ENCODE results near the gene PPTC7.
"Not testable (repeated sequence)": the region's sequence is repeated elsewhere in the genome, so short reads cannot be mapped to it uniquely, and the experiment has no call there.

Gene PPTC7

DNA sequence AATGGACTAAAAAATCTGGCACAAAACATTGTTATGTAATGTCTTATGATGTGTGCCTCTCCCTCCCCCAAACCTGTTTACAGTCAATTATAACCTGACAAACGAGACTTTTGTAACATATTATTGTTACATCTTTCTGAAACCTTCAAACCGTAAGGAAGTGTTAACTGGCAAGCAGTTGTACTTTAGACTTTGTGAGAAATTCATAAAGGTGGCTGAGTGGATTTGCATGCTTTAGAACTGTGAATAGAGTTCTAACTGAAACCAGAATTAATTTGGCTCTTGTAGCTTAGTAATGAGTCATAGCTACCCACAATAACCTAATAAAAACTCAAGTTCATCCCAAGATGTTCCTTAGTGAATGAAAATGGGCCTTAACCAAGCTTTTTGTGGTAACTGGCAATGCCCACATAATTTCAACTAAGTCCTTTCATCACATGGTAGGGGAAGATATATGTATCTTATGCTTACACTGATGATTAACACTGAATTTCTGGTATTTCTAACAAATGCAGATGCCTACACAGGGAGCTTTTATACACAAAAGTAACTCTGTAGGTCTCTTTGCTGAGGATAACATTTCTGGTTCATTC, 51.3 kb downstream of the PPTC7 start:
- H3K4me3 Mint-ChIP-seq, result no peak overlapping the region
- H3K9me3 Mint-ChIP-seq, result no peaks in the 10 kb centered on the region
- peaks cover 60% of the 10 kb centered on the region for H3K36me3 Mint-ChIP-seq
- no peak for DNase-seq
- peaks cover 9% of the 10 kb centered on the region for H3K4me1 Mint-ChIP-seq
- CTCF ChIA-PET, result interaction anchor here (1.0 to 3.5 kb wide), 4 partner anchors 23 to 69 kb away, joined by 3 to 12 read pairs (median 3); partner anchors contain the start of genes FAM216A and GPN3
- H3K27me3 Mint-ChIP-seq, result no peaks in the 10 kb centered on the region
- H3K27ac Mint-ChIP-seq, result no peak overlapping the region

DNA sequence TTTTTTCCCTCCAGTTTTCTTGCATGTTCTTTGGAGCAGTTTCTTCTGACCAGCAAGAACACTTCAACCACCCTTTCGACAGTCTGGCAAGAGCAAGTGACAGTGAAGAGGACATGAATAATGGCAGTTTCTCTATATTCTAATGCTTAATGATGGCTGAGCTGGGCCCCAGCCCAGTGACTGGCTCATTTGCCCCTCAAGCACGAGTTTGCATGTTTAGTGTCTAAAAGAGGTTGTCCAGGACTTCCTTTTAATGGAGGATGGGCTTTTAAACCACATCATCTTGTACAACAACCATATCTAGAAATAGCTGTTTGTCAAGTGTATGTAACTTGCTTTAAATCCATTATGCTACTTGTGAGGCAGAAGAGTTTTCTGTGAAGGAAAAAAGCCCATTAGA, 52.6 kb downstream of the PPTC7 start:
- H3K27me3 Mint-ChIP-seq, result no peaks in the 10 kb centered on the region
- DNase-seq, result no peak
- no peak overlapping the region for H3K27ac Mint-ChIP-seq
- H3K9me3 Mint-ChIP-seq, result no peaks in the 10 kb centered on the region
- peaks cover 47% of the 10 kb centered on the region for H3K36me3 Mint-ChIP-seq
- CTCF ChIA-PET, result interaction anchor here (0.8 to 3.5 kb wide), 3 partner anchors 18 to 70 kb away, joined by 3 to 12 read pairs (median 3); no protein-coding TSS in a partner anchor
- H3K4me3 Mint-ChIP-seq, result no peak overlapping the region
- H3K4me1 Mint-ChIP-seq, result peaks cover 9% of the 10 kb centered on the region

DNA sequence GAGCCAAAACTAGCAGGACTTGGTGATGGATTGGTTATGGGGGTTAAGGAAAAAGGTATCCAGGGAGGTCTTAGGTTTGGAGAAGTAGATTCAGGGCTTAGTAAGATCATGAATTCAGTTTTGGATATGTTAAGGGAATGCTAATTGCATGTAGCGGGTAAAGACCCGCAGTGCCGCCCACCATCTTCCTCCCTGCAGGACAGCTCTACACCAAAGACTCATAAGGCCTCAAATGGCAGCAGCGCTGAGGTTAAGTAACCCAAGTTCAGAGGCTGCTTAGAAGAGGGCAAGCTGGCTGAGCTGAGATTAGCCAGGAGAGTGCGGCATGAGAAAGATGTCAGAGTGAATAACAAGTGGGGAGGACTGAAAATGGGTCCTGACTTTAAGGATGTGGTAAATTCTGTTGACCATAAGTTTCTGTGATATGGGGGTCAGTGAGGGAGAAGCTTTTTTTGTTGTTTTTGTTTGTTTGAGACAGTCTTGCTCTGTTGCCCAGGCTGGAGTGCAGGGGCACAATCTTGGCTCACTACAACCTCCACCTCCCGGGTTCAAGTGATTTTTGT, 54.8 kb downstream of the PPTC7 start:
- peaks cover 8% of the 10 kb centered on the region for H3K4me1 Mint-ChIP-seq
- CTCF ChIA-PET, result interaction anchor here (0.7 to 1.5 kb wide), 6 partner anchors 9 to 195 kb away, joined by 3 to 7 read pairs (median 4); no protein-coding TSS in a partner anchor

DNA sequence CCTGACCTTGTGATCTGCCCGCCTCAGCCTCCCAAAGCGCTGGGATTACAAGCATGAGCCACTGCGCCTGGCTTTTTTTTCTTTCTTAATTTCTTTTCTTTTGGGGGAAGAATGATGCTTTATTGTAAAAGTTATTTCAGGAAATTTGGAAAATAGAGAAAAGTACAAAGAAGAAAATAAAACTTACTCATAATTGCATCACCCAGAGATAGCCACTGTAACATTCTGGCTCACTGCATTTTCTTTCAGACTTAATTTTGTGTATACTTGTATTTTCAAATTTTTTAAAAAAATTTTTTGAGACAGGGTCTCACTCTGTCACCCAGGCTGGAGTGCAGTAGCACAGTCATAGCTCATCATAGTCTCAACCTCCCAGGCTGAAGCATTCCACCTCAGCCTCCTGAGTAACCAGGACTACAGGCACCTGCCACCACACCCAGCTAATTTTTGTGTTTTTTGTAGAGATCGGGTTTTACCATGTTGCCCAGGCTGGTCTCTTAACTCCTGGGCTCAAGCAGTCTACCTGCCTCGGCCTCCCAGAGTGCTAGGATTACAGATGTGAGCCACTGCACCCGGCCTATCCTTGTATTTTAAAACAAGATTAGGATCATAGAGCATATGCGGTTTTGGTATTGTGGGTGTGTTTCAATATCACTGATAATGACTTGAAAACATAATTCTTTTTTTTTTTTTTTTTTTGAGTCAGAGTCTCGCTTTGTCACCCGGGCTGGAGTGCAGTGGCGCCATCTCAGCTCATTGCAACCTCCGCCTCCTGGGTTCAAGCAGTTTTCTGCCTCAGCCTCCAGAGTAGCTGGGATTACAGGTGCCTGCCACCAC, 62.0 kb downstream of the PPTC7 start:
- not testable (repeated sequence) for H3K4me3 Mint-ChIP-seq, H3K9me3 Mint-ChIP-seq, H3K4me1 Mint-ChIP-seq, H3K36me3 Mint-ChIP-seq, H3K27me3 Mint-ChIP-seq, DNase-seq, H3K27ac Mint-ChIP-seq
- CTCF ChIA-PET, result interaction anchor here (1.3 kb wide), 1 partner anchor 306 kb away, joined by 4 read pairs; no protein-coding TSS in a partner anchor

More for the DNA sequence above, 54.8 kb downstream of the PPTC7 start:
- H3K27me3 Mint-ChIP-seq, result no peaks in the 10 kb centered on the region
- peaks cover 32% of the 10 kb centered on the region for H3K36me3 Mint-ChIP-seq
- no peak for DNase-seq
- no peak overlapping the region for H3K4me3 Mint-ChIP-seq
- H3K9me3 Mint-ChIP-seq, result no peaks in the 10 kb centered on the region
- H3K27ac Mint-ChIP-seq, result no peak overlapping the region

DNA sequence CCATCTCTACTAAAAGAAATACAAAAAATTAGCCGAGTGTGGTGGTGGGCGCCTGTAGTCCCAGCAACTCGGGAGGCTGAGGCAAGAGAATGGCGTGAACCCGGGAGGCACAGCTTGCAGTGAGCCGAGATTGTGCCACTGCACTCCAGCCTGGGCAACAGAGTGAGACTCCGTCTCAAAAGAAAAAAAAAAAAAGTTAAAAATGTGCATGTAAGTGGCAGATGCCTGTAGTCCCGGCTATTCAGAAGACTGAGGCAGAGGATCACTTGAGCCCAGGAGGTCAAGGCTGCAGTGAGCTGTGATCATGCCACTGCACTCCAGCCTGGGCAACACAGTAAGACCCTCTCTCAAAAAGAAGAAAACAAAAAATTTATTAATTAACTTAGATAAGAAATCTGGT, 65.1 kb downstream of the PPTC7 start:
- CTCF ChIA-PET, H3K4me1 Mint-ChIP-seq, H3K27ac Mint-ChIP-seq, DNase-seq, H3K4me3 Mint-ChIP-seq, H3K36me3 Mint-ChIP-seq, H3K27me3 Mint-ChIP-seq, H3K9me3 Mint-ChIP-seq: not testable (repeated sequence)

DNA sequence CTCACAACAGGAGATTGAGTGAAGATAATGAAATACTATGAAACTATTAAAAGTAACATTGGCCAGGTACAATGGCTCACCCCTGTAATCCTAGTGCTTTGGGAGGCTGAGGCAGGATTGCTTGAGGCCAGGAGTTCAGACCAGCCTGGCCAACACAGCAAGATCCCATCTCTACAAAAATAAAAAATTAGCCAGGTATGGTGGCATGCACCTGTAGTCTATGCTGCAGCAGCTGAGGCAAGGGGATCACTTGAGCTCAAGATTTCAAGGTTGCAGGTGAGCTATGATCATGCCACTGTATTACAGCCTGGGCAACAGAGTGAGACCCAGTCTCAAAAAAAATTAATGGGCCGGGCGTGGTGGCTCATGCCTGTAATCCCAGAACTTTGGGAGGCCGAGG, 66.1 kb downstream of the PPTC7 start:
- DNase-seq, result no peak
- CTCF ChIA-PET, result interaction anchor here (4.9 kb wide), 1 partner anchor 84 kb away, joined by 78 read pairs; no protein-coding TSS in a partner anchor
- Mint-ChIP-seq H3K9me3 (no peaks in the 10 kb centered on the region), H3K36me3 (no peaks in the 10 kb centered on the region), H3K4me1 (peaks cover 2% of the 10 kb centered on the region), H3K27me3 (peaks cover 4% of the 10 kb centered on the region), H3K4me3 (no peak overlapping the region), H3K27ac (no peak overlapping the region)

DNA sequence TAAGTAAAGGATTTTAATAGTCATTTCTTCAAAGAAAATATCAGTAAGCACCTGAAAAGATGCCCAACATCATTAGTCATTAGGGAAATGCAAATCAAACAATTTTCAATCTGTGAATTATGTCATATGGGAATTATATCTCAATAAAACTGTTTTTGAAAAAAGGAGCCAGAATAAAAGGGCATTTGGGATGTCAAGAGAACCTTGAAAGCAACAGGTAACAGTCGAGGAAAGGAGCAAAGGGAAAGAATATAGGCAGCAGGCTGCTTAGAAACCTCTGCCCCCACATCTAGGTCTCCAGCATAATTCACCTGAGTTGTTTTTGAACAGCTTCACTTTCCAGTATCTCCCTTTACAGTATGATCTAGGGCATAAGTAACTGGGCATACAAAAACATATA, 68.8 kb downstream of the PPTC7 start:
- Mint-ChIP-seq H3K27ac (no peak overlapping the region), H3K27me3 (peaks cover 11% of the 10 kb centered on the region)

DNA sequence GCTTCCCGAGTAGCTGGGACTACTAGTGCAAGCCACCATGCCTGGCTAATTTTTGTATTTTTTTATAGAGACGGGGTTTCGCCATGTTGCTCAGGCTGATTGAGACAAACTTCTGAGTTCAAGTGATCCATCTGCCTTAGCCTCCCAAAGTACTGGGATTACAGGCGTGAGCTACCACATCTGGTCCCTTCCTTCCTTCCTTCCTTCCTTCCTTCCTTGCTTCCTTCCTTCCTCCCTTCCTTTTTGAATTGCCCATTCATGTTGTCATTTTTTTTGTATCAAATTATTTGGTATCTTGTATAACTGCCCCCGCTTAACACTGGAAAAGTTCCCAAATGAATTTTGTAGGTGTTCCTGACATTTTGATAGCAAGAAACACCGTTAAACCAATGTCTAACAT, 69.3 kb downstream of the PPTC7 start:
- peak overlapping the region; percentile 55 for H3K27ac Mint-ChIP-seq
- no peak for DNase-seq
- H3K4me1 Mint-ChIP-seq, result peaks cover 2% of the 10 kb centered on the region
- no peak overlapping the region for H3K4me3 Mint-ChIP-seq
- H3K36me3 Mint-ChIP-seq, result no peaks in the 10 kb centered on the region
- peaks cover 11% of the 10 kb centered on the region for H3K27me3 Mint-ChIP-seq
- H3K9me3 Mint-ChIP-seq, result no peaks in the 10 kb centered on the region
- CTCF ChIA-PET, result interaction anchor here (0.9 to 4.9 kb wide), 9 partner anchors 13 to 91 kb away, joined by 3 to 78 read pairs (median 3); partner anchors contain the start of genes FAM216A and GPN3

More for the DNA sequence above, 68.8 kb downstream of the PPTC7 start:
- CTCF ChIA-PET, result interaction anchor here (1.5 to 4.9 kb wide), 2 partner anchors 12 to 86 kb away, joined by 3 to 78 read pairs; no protein-coding TSS in a partner anchor
- H3K36me3 Mint-ChIP-seq, result no peaks in the 10 kb centered on the region
- no peak overlapping the region for H3K4me3 Mint-ChIP-seq
- H3K4me1 Mint-ChIP-seq, result peaks cover 2% of the 10 kb centered on the region
- no peaks in the 10 kb centered on the region for H3K9me3 Mint-ChIP-seq
- no peak for DNase-seq

DNA sequence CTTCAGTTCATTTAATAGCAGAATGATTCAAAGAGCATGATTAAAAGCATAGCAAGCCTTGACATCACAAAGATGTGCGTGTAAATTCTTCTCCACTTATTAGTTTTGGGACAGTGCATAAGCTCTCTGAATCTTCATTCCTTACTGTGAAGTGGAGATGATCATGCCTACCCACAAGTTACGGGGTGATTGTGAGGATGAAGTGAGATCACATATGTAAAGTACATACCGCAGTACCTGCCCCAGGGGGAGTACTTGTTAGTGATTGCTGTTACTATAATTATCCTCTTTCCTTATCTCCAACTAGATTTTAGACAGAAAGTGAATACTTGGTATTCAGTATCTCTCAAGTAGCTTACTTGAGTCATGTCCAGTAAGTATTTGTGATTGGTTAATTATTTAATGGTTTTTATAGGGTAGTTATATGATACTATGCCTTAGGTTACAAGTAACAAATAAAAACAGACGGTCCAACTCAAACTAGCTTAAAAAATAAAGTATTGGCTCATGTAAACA, 75.0 kb downstream of the PPTC7 start:
- peaks cover 8% of the 10 kb centered on the region for H3K27me3 Mint-ChIP-seq
- CTCF ChIA-PET, result interaction anchor here (1.6 to 2.2 kb wide), 3 partner anchors 24 to 93 kb away, joined by 3 to 18 read pairs (median 5); partner anchors contain the start of gene ARPC3
- H3K4me3 Mint-ChIP-seq, result no peak overlapping the region
- no peak for DNase-seq
- H3K27ac Mint-ChIP-seq, result no peak overlapping the region
- no peaks in the 10 kb centered on the region for H3K9me3 Mint-ChIP-seq
- H3K4me1 Mint-ChIP-seq, result peaks cover 4% of the 10 kb centered on the region
- H3K36me3 Mint-ChIP-seq, result no peaks in the 10 kb centered on the region

DNA sequence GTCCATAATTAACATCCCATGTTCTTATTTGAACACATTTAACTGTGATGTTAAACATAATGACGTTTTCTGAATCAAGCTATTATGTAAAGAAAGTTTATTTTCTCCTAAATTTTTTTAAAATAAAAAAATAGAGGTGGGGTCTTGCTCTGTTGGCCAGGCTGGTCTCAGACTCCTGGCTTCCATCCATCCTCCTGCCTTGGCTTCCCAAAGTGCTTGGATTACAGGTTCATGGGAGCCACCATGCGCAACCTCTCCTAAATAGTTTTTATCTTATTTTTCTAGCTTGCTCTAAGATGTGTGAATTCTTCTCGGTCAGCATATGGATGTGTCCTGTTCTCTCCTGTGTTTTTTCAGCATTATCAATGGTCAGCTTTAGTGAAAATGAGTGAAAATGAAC, 77.8 kb downstream of the PPTC7 start:
- Mint-ChIP-seq H3K4me1 (peaks cover 25% of the 10 kb centered on the region), H3K9me3 (peaks cover 4% of the 10 kb centered on the region), H3K27me3 (peaks cover 7% of the 10 kb centered on the region), H3K27ac (no peak overlapping the region), H3K4me3 (no peak overlapping the region), H3K36me3 (peaks cover 17% of the 10 kb centered on the region)
- CTCF ChIA-PET, result interaction anchor here (1.4 kb wide), 1 partner anchor 97 kb away, joined by 5 read pairs; no protein-coding TSS in a partner anchor
- DNase-seq, result no peak

DNA sequence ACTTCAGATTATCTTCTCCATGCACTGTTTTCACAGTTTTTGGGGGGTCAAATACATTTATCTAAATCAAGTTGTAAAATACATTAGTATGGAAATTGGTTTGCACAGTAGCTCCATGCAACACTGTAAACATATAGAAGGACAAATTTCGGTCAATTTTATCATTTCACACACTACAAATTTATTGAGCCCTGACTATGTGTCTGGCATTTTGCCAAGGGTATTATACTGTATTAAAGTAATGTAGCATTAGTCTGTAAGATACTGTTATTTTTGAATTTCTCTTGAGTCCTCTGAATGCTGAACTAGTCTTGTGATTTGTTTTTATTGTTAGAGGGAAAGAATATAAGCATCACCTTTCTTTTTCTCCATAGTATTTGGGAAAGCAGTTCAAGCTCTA, 79.7 kb downstream of the PPTC7 start:
- DNase-seq, result no peak
- Mint-ChIP-seq H3K36me3 (peaks cover 27% of the 10 kb centered on the region), H3K27ac (peak overlapping the region; percentile 64), H3K4me3 (no peak overlapping the region), H3K9me3 (peaks cover 4% of the 10 kb centered on the region), H3K27me3 (peaks cover 5% of the 10 kb centered on the region), H3K4me1 (peaks cover 40% of the 10 kb centered on the region)
- CTCF ChIA-PET, result interaction anchor here (0.7 to 5.0 kb wide), 4 partner anchors 9 to 99 kb away, joined by 3 to 22 read pairs (median 4); partner anchors contain the start of genes FAM216A and GPN3

DNA sequence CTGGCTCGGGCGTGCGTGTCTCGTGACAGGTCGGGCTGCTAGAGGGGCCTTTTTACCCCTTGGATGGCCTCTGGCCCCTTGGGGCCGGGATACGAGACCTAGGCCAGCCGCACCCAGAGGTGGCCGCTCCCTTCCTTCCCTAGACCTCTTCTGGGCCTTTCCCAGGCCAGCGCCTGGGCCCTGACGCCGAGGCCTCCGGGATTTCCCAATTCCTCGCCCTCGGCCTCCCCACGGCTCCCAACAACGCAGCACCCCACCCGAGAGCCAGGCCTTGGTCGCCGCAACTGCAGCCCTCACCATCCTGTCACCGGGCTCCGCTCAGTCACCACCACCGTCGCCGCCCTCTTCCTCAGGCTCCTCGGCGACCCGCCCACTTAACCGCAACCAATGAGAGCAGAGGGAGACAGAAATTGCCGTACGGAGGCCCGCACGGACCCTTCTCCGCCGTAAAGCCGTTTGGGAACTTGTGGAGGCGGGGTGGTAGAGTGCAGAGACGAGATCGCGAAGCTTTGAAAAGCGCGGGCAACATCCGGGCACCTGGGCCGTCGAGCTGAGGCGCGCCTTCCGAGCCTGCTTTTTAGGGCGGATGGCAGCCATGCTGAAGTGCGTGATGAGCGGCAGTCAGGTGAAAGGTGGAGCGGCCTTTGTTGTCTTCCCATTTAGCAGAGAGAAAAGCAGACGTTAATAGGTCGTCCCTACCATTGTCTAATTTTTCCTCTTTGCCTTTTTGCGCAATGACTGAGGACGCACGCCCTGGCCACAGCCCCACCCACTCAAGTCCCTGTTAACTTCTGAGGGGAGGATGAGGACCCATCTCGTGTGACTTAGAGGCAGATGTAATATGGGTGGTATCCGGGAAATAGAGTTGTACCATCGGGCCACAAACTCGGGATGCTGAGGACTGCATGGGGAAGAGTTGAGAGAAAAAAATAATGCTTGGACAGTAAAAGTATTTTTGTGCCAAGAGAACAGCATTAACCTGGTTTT, 81.1 kb downstream of the PPTC7 start, which contains the start of the genes RAD9B and VPS29:
Gene RAD9B, plus strand, starts transcription at position 580 of the 987 bp plus-strand sequence. Its CDS starts 7 bp downstream, at position 587.
Gene VPS29, minus strand, starts transcription at position 360 of the 987 bp plus-strand sequence. Its CDS starts 60 bp downstream, at position 300.
- DNase-seq, result peak; percentile 100
- Mint-ChIP-seq H3K36me3 (peaks cover 31% of the 10 kb centered on the region), H3K9me3 (peaks cover 4% of the 10 kb centered on the region), H3K27ac (peak within 1 kb of the TSS; percentile 97), H3K27me3 (peaks cover 5% of the 10 kb centered on the region), H3K4me3 (peak within 1 kb of the TSS; percentile 96), H3K4me1 (peaks cover 42% of the 10 kb centered on the region)
- CTCF ChIA-PET, result interaction anchor here (0.6 to 5.0 kb wide), 5 partner anchors 33 to 103 kb away, joined by 3 to 22 read pairs (median 3); partner anchors contain the start of genes FAM216A and GPN3

DNA sequence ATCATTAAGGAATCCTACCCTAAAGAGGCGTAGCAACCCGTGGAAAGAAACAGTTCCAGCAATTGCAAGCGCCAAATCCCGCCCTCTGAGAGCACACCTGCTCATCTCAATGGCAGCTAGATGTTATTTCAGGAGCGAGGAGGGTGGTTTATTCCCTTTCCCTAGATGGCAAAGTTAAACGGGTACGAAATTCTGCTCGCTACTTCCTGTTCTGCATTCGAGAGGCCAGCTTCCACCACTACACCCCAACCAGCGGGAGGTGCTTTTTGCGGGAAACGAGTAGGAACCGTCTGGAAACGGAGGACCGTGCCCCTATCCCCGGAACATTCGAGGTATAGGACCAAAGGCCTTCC, 81.7 kb downstream of the PPTC7 start:
- H3K4me1 Mint-ChIP-seq, result peaks cover 42% of the 10 kb centered on the region
- H3K9me3 Mint-ChIP-seq, result peaks cover 4% of the 10 kb centered on the region
- peaks cover 35% of the 10 kb centered on the region for H3K36me3 Mint-ChIP-seq
- H3K4me3 Mint-ChIP-seq, result peak overlapping the region; percentile 96
- H3K27ac Mint-ChIP-seq, result peak overlapping the region; percentile 97
- DNase-seq, result no peak
- CTCF ChIA-PET, result interaction anchor here (0.7 to 5.0 kb wide), 3 partner anchors 33 to 104 kb away, joined by 3 to 22 read pairs (median 3); partner anchors contain the start of genes ARPC3, FAM216A and GPN3
- peaks cover 5% of the 10 kb centered on the region for H3K27me3 Mint-ChIP-seq
